ENCODE data around the gene EFEMP2.
"Not testable (repeated sequence)": the region's sequence is repeated elsewhere in the genome, so short reads cannot be mapped to it uniquely, and the experiment has no call there.

The EFEMP2 gene

DNA sequence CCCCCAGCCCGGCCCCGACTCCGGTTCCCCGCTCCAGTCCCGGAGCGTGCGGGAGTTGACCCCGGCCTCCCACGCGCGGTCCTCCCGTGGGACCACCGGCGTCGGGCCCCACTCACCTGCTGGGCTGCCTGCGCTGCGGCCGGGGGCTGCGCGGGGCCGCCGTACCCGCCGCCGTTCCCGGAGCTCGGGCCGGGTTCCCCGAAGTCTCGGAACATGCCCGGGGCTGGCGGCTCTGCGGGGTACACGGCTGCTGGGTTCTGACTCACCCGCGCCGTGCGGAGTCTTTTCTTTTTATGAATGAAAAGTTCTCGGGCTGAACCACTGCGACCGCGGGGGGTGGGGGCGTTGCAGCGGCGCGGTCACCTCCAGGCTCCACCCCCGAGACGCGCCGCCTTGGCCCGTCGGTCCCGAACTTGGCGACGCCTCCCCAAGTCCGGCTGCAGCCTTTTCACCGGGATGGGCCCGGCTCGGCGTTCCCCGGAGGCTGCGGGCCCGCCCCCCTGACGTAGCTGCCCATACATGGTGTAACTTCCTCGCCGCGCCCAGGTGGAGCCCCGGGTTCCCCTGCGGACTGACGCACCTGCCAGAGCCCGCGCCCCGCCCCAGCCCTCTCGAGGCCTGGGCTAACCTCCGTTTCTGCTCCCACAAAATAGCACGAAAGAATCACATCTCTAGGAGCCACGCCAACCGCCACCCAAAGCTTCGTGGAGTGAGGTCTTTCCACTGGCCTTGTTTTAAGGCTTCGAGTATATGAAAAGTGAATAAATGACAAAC is 27.7 kb upstream of the EFEMP2 start, which contains the start of gene FOSL1:
Gene FOSL1 (minus strand): TSS at position 264 of the 774 bp plus-strand sequence. CDS start 49 bp downstream, at position 215.
- peak; percentile 95 for DNase-seq (ENCODE audit: low spot score)

DNA sequence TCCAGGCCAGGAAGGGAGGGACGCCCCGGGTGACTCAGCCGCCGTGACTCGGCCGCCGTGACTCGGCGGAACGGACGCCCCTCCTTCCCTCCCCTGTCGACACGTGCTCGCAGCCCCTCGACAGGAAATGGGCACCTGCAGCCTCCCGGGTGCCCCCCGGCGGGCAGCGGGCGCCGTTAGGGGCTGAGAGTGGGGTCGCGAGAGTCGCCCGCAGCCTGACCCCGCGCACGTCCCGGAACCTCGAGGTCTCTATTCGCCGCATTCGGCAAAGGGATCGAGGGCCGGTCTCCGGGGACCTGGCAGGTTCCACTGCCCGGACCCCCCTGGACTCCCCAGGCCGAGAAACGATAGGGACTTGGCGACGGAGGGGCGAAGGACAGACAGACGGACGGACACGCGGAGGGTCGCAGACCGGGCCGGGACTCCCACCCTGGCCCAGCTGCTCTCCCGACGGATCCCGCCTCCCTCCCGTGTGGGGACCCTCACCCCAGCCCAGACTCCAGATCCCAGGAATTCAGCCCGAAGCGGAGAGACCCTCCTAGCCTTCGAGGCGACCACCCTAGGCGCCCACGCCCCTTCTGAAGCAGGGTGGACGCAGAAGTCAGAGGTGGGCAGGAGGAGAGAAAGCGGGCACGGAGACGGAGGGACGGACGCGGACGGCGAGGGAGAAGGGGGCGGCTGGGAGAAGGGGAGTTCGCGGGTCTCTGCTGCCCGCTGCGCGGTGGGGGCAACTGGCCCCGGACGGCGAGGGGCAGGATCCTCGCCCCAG is 26.9 kb upstream of the EFEMP2 start:
- peak; percentile 84 for DNase-seq (ENCODE audit: low spot score)

- DNase-seq (ENCODE audit: low spot score): no peak
These were observed 26.2 kb upstream of the EFEMP2 start for GRCh38 chr11:65898656-65899355.

DNA sequence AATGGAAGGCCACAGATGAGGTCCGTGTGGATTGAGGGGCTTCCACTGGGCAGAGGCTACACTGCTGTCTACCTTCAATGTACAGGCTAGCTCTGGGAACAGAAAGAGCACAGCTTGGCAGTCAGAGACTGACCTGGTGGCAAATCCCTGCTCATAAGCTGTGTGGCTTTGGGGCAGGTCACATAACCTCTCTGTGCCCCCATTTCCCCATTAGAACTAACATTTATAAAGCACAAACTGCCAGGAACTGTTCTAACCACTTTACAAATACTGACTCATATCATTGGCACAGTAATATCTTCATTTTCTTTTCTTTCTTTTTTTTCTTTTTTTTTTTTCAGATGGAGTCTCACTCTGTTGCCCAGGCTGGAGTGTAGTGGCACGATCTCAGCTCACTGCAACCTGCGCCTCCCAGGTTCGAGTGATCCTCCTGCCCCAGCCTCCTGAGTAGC is 24.4 kb upstream of the EFEMP2 start:
- DNase-seq (ENCODE audit: low spot score): no peak

DNA sequence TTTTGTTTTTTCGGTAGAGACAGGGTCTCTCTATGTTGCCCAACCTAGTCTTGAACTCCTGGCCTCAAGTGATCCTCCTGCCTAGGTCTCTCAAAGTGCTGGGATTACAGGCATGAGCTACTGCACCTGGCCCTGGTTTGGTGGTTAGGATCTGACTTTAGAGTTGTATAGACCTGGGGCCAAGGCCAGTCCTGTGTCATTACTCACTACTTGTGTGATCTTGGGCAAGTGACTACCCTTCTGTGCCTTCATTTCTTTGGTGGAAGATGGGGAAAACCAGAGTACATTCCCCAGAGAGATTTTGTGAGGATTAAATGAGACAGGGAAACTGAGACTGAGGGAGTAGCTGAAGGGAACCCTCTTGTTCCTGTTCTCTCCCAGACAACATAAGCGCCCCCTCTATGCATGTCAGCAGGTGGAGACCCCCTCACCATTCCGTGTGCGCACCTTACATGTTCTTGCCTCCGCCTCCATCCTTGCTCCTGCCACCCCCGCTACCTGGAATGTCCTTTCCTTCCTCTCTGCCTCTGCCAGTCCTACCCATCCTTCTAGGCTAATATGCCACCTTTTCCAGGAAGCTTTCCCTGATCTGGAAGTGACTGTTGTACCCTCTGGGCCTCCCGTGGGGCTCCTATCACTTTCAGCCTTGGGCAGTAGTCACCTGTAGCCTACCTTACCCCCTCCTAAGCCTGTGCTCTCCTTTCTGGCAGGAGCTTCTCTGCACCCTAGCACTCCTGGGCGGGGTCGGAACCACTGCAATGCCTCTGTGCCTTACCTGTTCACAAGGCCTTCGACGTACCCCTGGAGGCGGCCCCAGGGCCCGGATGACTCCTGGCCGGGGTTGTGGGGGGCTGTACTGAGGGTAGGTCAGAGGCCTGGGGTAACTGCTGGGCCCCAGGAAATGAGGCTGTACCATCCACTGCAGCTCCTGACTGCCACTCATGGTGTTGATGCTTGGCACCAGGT is 23.7 kb upstream of the EFEMP2 start:
- no peak for DNase-seq (ENCODE audit: low spot score)

- DNase-seq (ENCODE audit: low spot score): no peak
These were observed 22.9 kb upstream of the EFEMP2 start for GRCh38 chr11:65895482-65895981.

DNA sequence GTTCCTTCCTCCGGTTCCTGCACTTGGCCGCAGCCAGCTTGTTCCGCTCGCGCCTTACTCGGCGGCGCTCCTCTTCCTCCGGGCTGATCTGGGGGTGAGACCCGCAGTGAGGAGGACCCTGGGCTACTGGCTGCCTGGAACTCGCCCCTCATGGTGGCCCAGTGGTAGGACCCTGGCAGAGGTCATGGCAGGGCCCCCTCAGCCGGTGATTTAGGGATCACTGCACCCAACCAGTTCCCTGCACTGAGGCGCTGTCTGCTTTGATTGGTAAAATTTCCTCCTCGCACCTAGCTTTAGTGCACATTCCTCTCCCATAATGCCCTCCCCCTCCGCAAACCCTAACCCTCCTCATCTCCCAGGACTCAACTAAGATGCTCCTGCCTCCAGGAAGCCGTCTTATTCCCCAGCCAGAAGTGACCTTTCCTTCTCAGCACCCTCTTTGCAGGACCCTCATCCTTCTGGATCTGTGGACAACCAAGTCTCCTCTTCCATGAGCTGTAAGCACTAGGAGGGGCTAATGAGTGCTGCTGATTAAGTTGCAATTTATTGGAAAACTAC is 21.5 kb upstream of the EFEMP2 start:
- no peak for DNase-seq (ENCODE audit: low spot score)

- DNase-seq (ENCODE audit: low spot score): no peak
These were observed 20.2 kb upstream of the EFEMP2 start for GRCh38 chr11:65892661-65893317.

DNA sequence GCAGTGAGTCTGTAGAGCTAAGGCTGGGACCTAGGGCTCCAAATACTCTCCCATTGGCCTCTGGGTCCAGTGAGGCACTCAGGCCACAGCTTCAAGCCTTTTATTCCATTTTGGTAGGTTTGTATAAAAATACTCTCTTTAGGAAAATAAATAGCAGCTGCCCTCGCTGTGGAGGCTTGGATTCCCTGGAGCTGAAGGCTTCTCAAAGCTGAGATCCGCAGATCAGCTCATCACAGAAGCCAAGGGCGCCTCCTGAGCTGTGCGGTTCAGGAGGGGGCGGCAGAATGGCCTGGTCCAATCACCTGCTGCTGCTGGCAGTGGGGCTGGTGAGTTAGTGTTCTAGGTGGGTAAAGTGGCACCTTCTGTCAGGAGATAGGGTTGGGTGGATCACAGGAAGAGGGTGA is 19.5 kb upstream of the EFEMP2 start:
- not testable (repeated sequence) for DNase-seq (ENCODE audit: low spot score)

GRCh38 chr11:65891219-65892136 is 18.9 kb upstream of the EFEMP2 start:
- no peak for DNase-seq (ENCODE audit: low spot score)

DNA sequence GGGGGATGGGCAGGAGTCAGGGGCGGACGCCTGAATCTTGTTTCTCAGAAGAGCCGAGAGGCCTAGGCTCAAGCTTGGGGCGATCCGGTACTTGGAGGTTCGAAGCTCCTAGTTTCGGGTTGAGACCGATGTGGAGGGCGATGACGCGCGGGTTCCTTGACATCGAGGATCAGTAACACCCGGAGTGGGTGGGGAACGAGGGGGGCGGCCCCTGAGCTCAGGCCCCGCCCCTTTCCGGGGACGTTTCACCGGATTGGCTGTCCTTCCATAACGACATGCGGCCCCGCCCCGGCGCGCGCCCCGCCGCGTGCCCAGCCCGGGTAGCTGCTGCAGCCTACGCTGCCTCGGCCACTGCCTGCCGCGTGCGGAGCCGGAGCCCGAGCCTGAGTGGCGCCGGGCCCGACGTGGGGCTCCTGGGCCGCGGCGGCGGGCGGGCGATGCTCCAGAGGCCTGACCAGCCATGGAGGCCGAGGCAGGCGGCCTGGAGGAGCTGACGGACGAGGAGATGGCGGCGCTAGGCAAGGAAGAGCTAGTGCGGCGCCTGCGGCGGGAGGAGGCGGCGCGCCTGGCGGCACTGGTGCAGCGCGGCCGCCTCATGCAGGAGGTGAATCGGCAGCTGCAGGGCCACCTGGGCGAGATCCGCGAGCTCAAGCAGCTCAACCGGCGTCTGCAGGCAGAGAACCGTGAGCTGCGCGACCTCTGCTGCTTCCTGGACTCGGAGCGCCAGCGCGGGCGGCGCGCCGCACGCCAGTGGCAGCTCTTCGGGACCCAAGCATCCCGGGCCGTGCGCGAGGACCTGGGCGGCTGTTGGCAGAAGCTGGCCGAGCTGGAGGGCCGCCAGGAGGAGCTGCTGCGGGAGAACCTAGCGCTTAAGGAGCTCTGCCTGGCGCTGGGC is 18.0 kb upstream of the EFEMP2 start, which contains the start of gene CCDC85B:
Gene CCDC85B (plus strand): TSS at position 350 of the 895 bp plus-strand sequence. CDS start 111 bp downstream, at position 461.
- peak; percentile 94 for DNase-seq (ENCODE audit: low spot score)

- peak; percentile 97 for DNase-seq (ENCODE audit: low spot score)
These were observed 15.7 kb upstream of the EFEMP2 start, which contains the start of gene FIBP for GRCh38 chr11:65888163-65888814. Gene FIBP (minus strand): TSS chr11:65888471. CDS start chr11:65888418, 53 bp downstream.

DNA sequence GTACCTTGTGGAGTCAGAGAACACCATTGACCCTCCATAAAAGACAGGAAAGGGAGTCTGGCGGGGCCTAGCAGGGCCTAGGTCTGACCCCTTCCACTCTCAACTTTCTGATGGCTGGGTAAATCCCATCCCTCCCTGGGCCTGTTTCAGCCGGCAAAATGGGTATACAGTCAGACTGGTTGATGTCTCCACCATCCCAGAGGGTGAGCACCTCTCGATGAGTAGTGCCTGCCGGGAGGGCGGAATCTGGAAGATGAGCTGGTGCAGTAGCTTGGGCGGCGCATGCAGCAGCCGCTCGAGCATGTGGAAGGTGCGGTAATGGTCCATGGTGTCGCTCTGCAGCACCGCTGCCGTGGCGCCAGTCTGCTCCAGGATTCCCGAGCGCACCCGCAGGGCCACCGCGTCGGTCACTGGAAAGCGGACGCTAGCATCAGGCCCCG is 15.1 kb upstream of the EFEMP2 start:
- DNase-seq (ENCODE audit: low spot score): peak; percentile 41

DNA sequence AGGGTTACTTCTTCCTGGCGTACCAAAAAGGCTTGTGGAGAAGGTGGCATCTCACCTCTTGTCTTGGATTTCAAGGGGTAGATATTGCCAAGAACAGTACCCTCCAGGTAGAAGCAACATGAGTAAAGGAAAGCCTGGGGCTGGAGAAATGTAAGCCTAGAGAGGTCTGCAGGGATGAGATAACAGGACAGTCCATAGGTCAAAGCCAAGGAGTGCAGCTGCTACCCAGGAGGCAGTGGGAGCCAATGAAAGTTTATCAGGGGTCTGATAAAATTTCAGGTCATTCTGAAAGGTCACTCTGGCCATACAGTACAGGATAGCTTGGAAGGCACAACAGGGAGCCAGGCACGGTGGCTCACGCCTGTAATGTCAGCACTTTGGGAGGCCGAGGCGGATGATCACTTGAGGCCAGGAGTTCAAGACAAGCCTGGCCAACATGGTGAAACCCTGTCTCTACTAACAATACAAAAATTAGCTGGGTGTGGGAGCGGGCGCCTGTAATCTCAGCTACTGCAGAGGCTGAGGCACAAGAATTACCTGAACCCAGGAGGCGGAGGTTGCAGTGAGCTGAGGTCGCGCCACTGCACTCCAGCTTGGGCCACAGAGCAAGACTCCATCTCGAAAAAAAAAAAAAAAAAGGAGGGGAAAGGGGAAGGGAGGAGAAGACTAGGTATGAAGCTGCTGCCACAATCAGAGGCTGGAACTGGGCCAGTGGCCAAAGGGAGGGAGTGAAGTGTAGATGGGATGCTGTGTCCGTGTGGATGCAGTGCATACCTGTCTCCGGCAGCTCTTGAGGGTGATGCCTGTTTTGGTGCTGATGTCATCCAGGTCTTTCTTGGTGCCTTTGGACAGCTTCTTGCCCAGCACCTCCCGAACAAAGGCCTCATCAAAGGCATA is 14.5 kb upstream of the EFEMP2 start:
- DNase-seq (ENCODE audit: low spot score): no peak

- no peak for DNase-seq (ENCODE audit: low spot score)
These were observed 13.4 kb upstream of the EFEMP2 start for GRCh38 chr11:65885808-65886536.
